ENCODE measurements around the gene IDH2.

DNA sequence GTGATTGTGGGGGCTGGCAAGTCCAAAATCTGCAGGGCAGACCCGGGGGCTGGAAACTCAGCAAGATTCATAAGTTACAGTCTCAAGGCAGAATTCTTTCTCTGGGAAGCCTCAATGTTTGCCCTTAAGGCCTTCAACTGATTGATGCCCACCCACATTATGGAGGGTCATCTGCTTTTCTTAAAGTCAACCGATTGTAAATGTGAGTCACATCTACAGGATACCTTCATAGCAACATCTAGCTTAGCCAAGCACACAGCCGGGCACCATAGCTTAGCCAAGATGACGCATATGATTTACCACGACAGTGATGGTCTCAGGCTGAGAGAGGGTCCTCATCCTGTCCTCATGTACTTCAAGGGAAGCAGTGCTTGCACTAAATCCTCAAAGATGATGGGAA lies 43.5 kb downstream of the IDH2 start:
- TF ChIP-seq CSRNP1 (CRISPR knock-in tag; IDR thresholded peaks at IDR 0.05): no peak
- TF ChIP-seq MAX (IDR thresholded peaks at IDR 0.05): no peak
- no peak for TF ChIP-seq KDM5A (IDR thresholded peaks at IDR 0.05; ENCODE audit: borderline replicate concordance, low read length)
- TF ChIP-seq IRX3 (CRISPR knock-in tag; IDR thresholded peaks at IDR 0.05; ENCODE audit: borderline replicate concordance, low read depth): no peak
